Measurements from ENCODE around the gene ZNF521.

GRCh38 chr18:25177631-25178030, 174.3 kb downstream of the ZNF521 start:
- no peak for TF ChIP-seq ZFP41 (CRISPR knock-in tag; IDR thresholded peaks at IDR 0.05; ENCODE audit: borderline replicate concordance)
- TF ChIP-seq HNRNPLL (IDR thresholded peaks at IDR 0.05; ENCODE audit: low read depth, low read length, poor library complexity, severe bottlenecking): no peak
- no peak for TF ChIP-seq CTCF (CRISPR knock-in tag; IDR thresholded peaks at IDR 0.05)
- TF ChIP-seq MAFG (CRISPR knock-in tag; IDR thresholded peaks at IDR 0.05): no peak
- TF ChIP-seq FOSL2 (CRISPR knock-in tag; IDR thresholded peaks at IDR 0.05): no peak
- TF ChIP-seq ZNF607 (CRISPR knock-in tag; IDR thresholded peaks at IDR 0.05; ENCODE audit: borderline replicate concordance): no peak
- TF ChIP-seq, protein P1, sequence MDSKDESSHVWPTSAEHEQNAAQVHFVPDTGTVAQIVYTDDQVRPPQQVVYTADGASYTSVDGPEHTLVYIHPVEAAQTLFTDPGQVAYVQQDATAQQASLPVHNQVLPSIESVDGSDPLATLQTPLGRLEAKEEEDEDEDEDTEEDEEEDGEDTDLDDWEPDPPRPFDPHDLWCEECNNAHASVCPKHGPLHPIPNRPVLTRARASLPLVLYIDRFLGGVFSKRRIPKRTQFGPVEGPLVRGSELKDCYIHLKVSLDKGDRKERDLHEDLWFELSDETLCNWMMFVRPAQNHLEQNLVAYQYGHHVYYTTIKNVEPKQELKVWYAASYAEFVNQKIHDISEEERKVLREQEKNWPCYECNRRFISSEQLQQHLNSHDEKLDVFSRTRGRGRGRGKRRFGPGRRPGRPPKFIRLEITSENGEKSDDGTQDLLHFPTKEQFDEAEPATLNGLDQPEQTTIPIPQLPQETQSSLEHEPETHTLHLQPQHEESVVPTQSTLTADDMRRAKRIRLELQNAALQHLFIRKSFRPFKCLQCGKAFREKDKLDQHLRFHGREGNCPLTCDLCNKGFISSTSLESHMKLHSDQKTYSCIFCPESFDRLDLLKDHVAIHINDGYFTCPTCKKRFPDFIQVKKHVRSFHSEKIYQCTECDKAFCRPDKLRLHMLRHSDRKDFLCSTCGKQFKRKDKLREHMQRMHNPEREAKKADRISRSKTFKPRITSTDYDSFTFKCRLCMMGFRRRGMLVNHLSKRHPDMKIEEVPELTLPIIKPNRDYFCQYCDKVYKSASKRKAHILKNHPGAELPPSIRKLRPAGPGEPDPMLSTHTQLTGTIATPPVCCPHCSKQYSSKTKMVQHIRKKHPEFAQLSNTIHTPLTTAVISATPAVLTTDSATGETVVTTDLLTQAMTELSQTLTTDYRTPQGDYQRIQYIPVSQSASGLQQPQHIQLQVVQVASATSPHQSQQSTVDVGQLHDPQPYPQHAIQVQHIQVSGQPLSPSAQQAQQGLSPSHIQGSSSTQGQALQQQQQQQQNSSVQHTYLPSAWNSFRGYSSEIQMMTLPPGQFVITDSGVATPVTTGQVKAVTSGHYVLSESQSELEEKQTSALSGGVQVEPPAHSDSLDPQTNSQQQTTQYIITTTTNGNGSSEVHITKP (CRISPR knock-in tag; IDR thresholded peaks at IDR 0.05; ENCODE audit: low read depth): no peak
- TF ChIP-seq ZNF616 (CRISPR knock-in tag; IDR thresholded peaks at IDR 0.05; ENCODE audit: low read depth): no peak
- TF ChIP-seq BHLHE40 (IDR thresholded peaks at IDR 0.05; ENCODE audit: low read length): no peak
- no peak for TF ChIP-seq ZBTB8A (CRISPR knock-in tag; IDR thresholded peaks at IDR 0.05; ENCODE audit: borderline replicate concordance, low read depth)
